SJSA1 (cell line): Measurements from ENCODE around the gene TSPAN14. TPM values are rescaled to one million over a fixed set of nuclear protein-coding genes. Genes with fewer than 3 reads are reported as not detected.
"Not testable (repeated sequence)": the region's sequence is repeated elsewhere in the genome, so short reads cannot be mapped to it uniquely, and the experiment has no call there.

Source experiments
- DNase-seq, 2 experiments: peaks; one replicate each; pipeline ENCODE4 v3.0.0-alpha.2; 2015 to 2020; ENCODE audit warnings: low spot score in 2 of 2, low read depth in 1 of 2
- H3K27ac ChIP-seq: fragments of 250-450 bp; sonication (Bioruptor Pico); 2 replicates; pipeline ENCODE4 v1.5.1; 2020; ENCODE audit warnings: mild to moderate bottlenecking, moderate library complexity
- H3K27me3 ChIP-seq: fragments of 250-450 bp; sonication (Bioruptor Pico); replicated peaks from 2 replicates; pipeline ENCODE4 v1.5.1; 2020; ENCODE audit warnings: mild to moderate bottlenecking, moderate library complexity
- H3K36me3 ChIP-seq: fragments of 250-450 bp; sonication (Bioruptor Pico); 2 replicates; pipeline ENCODE4 v1.5.1; 2020; ENCODE audit warnings: mild to moderate bottlenecking
- H3K4me1 ChIP-seq: fragments of 250-450 bp; sonication (Bioruptor Pico); replicated peaks from 2 replicates; pipeline ENCODE4 v1.6.1; 2021; ENCODE audit warnings: mild to moderate bottlenecking
- H3K4me3 ChIP-seq: fragments of 250-450 bp; sonication (Bioruptor Pico); 2 replicates; pipeline ENCODE4 v1.5.1; 2020; ENCODE audit warnings: mild to moderate bottlenecking
- H3K9me3 ChIP-seq: fragments of 250-450 bp; sonication (Bioruptor Pico); replicated peaks from 2 replicates; pipeline ENCODE4 v1.5.1; 2020; ENCODE audit warnings: mild to moderate bottlenecking
- total RNA-seq: library from RNA; depleted of rRNA; stranded (reverse); fragments of >200 nt; shearing (Covaris generic); gene quantifications from 2 replicates; pipeline ENCODE4 v1.2.3, GENCODE V29; 2014

The TSPAN14 gene
- total RNA-seq, 1 experiment from 2014 or later, result 65.8 TPM

- Histone ChIP-seq H3K27ac (no peak overlapping the region), H3K4me1 (peaks cover 20% of the 10 kb centered on the region), H3K36me3 (no peaks in the 10 kb centered on the region), H3K27me3 (no peaks in the 10 kb centered on the region), H3K9me3 (no peaks in the 10 kb centered on the region), H3K4me3 (no peak overlapping the region)
- no peak for DNase-seq
Measured at GRCh38 chr10:80537086-80537735, 83.1 kb downstream of the TSPAN14 start.

- Histone ChIP-seq H3K4me3 (no peak within 1 kb of the TSS), H3K4me1 (peaks cover 19% of the 10 kb centered on the region), H3K36me3 (no peaks in the 10 kb centered on the region), H3K27ac (no peak within 1 kb of the TSS), H3K9me3 (no peaks in the 10 kb centered on the region), H3K27me3 (no peaks in the 10 kb centered on the region)
- peak in 1 of 2 experiments; percentile 20 for DNase-seq
Measured at GRCh38 chr10:80537736-80538480, 83.8 kb downstream of the TSPAN14 start, which contains the start of gene SH2D4B. TSS of gene SH2D4B (plus strand) at chr10:80537902. CDS start at chr10:80538332, 430 bp downstream.

- no peaks in the 10 kb centered on the region for H3K9me3 ChIP-seq
- peaks cover 15% of the 10 kb centered on the region for H3K4me1 ChIP-seq
- peak in 1 of 2 experiments; percentile 29 for DNase-seq
- H3K27me3 ChIP-seq, result no peaks in the 10 kb centered on the region
- H3K36me3 ChIP-seq, result no peaks in the 10 kb centered on the region
- H3K4me3 ChIP-seq, result no peak overlapping the region
- H3K27ac ChIP-seq, result no peak overlapping the region
Measured at GRCh38 chr10:80538481-80539185, 84.5 kb downstream of the TSPAN14 start.

- Histone ChIP-seq H3K4me1 (peaks cover 15% of the 10 kb centered on the region), H3K27ac (no peak overlapping the region), H3K9me3 (no peaks in the 10 kb centered on the region), H3K36me3 (no peaks in the 10 kb centered on the region), H3K27me3 (no peaks in the 10 kb centered on the region), H3K4me3 (no peak overlapping the region)
- peak in 1 of 2 experiments; percentile 32 for DNase-seq
Measured at GRCh38 chr10:80539421-80540031, 85.4 kb downstream of the TSPAN14 start.

GRCh38 chr10:80540136-80540535 lies 86.0 kb downstream of the TSPAN14 start:
- Histone ChIP-seq H3K27me3 (no peaks in the 10 kb centered on the region), H3K9me3 (no peaks in the 10 kb centered on the region), H3K27ac (no peak overlapping the region), H3K36me3 (no peaks in the 10 kb centered on the region), H3K4me1 (peaks cover 15% of the 10 kb centered on the region), H3K4me3 (no peak overlapping the region)
- peak in 1 of 2 experiments; percentile 25 for DNase-seq

- H3K27ac ChIP-seq, result no peak overlapping the region
- DNase-seq, result peak in 1 of 2 experiments; percentile 19
- H3K4me3 ChIP-seq, result no peak overlapping the region
- no peaks in the 10 kb centered on the region for H3K36me3 ChIP-seq
- no peaks in the 10 kb centered on the region for H3K9me3 ChIP-seq
- H3K4me1 ChIP-seq, result peaks cover 15% of the 10 kb centered on the region
- no peaks in the 10 kb centered on the region for H3K27me3 ChIP-seq
Measured at GRCh38 chr10:80540618-80540980, 86.5 kb downstream of the TSPAN14 start.

GRCh38 chr10:80540981-80541750 lies 87.1 kb downstream of the TSPAN14 start:
- no peaks in the 10 kb centered on the region for H3K9me3 ChIP-seq
- peak in 1 of 2 experiments; percentile 21 for DNase-seq
- H3K27ac ChIP-seq, result no peak overlapping the region
- no peaks in the 10 kb centered on the region for H3K36me3 ChIP-seq
- peaks cover 15% of the 10 kb centered on the region for H3K4me1 ChIP-seq
- no peaks in the 10 kb centered on the region for H3K27me3 ChIP-seq
- H3K4me3 ChIP-seq, result no peak overlapping the region

- no peak overlapping the region for H3K27ac ChIP-seq
- no peaks in the 10 kb centered on the region for H3K27me3 ChIP-seq
- no peaks in the 10 kb centered on the region for H3K36me3 ChIP-seq
- peak; percentile 46 to 55 for DNase-seq
- no peaks in the 10 kb centered on the region for H3K9me3 ChIP-seq
- no peak overlapping the region for H3K4me3 ChIP-seq
- H3K4me1 ChIP-seq, result peaks cover 15% of the 10 kb centered on the region
Measured at GRCh38 chr10:80542053-80542452, 87.9 kb downstream of the TSPAN14 start.

GRCh38 chr10:80542652-80543318 lies 88.7 kb downstream of the TSPAN14 start:
- peaks cover 20% of the 10 kb centered on the region for H3K4me1 ChIP-seq
- no peaks in the 10 kb centered on the region for H3K9me3 ChIP-seq
- no peaks in the 10 kb centered on the region for H3K36me3 ChIP-seq

GRCh38 chr10:80543319-80543672 lies 89.2 kb downstream of the TSPAN14 start:
- not testable (repeated sequence) for H3K4me3 ChIP-seq, H3K27ac ChIP-seq, H3K36me3 ChIP-seq, H3K27me3 ChIP-seq, H3K9me3 ChIP-seq
- peak in 1 of 2 experiments; percentile 35 for DNase-seq
- peaks cover 20% of the 10 kb centered on the region for H3K4me1 ChIP-seq

More at GRCh38 chr10:80542652-80543318, 88.7 kb downstream of the TSPAN14 start:
- Histone ChIP-seq H3K4me3 (no peak overlapping the region), H3K27me3 (no peaks in the 10 kb centered on the region), H3K27ac (no peak overlapping the region)
- peak in 1 of 2 experiments; percentile 30 for DNase-seq

- no peaks in the 10 kb centered on the region for H3K36me3 ChIP-seq
- no peak overlapping the region for H3K4me3 ChIP-seq
- H3K27me3 ChIP-seq, result no peaks in the 10 kb centered on the region
- no peaks in the 10 kb centered on the region for H3K9me3 ChIP-seq
- no peak overlapping the region for H3K27ac ChIP-seq
- peaks cover 20% of the 10 kb centered on the region for H3K4me1 ChIP-seq
- DNase-seq, result peak in 1 of 2 experiments; percentile 24
Measured at GRCh38 chr10:80544316-80544953, 90.3 kb downstream of the TSPAN14 start.

- Histone ChIP-seq H3K36me3 (no peaks in the 10 kb centered on the region), H3K9me3 (no peaks in the 10 kb centered on the region), H3K27me3 (no peaks in the 10 kb centered on the region), H3K4me1 (peaks cover 20% of the 10 kb centered on the region), H3K4me3 (no peak overlapping the region), H3K27ac (no peak overlapping the region)
- DNase-seq, result peak in 1 of 2 experiments; percentile 21
Measured at GRCh38 chr10:80545258-80545881, 91.3 kb downstream of the TSPAN14 start.
